Measurements from ENCODE around the gene DPF3. TPM values are rescaled to one million over a fixed set of nuclear protein-coding genes. Genes with fewer than 3 reads are reported as not detected.

Gene DPF3
- total and polyA plus RNA-seq, 2 donors from 2014 or later: 2.3 to 2.8 TPM

DNA sequence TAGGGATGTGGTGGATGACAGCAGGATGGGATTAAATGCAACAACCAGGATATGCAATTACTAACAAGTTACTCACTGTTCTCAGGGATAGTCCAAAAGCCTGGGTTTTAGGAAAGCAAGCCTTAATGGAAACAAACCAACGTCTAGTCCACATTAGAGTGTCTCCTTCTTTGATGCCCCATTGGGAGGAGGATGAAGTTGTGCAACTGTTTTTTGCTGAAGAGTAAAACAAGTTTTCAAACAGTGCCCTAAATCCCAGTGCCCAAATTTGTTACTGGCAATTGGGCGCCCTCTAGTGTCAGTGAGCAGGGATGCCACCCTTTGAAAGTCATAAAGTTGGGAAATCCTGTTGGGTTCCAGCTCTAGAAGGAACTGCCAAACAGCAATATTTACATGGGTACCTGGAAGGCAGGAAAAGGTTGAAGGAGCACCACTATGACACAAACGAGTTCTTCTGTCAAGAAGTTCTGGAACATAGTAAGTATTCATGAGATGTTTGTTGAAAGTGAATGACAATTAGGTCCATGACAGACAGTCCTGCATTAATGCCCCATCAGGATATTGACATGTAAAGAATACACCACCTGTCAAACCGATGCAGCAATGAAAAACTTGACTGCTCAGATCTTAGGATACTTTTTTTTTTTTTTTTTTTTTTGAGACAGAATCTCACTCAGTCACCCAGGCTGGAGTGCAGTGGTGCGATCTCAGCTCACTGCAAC is 11.1 kb upstream of the DPF3 start:
- Histone ChIP-seq H3K9me3 (ENCODE audit: control insufficient read depth in 2 of 3, insufficient read depth in 1 of 3, low read length in 3 of 3) (no peaks in the 10 kb centered on the region), H3K4me1 (ENCODE audit: control insufficient read depth in 2 of 3, insufficient read depth in 2 of 3, low read depth in 1 of 3, low read length in 3 of 3) (peaks cover 0 to 8% (median 0%) of the 10 kb centered on the region in 3 donors), H3K27me3 (ENCODE audit: control insufficient read depth, insufficient read depth, low read length) (no peaks in the 10 kb centered on the region), H3K36me3 (ENCODE audit: control insufficient read depth in 2 of 3, insufficient read depth in 3 of 3, low read length in 3 of 3) (no peaks in the 10 kb centered on the region), H3K27ac (ENCODE audit: low read depth in 2 of 2, low read length in 2 of 2) (no peak overlapping the region), H3K4me3 (ENCODE audit: low read length in 3 of 3) (no peak overlapping the region), H3K9ac (ENCODE audit: low read length in 3 of 3) (no peak overlapping the region)
- intact Hi-C loops (cut with DNase I): loop anchor here (5.0 kb wide), 1 partner anchor 388 kb away; no protein-coding TSS in a partner anchor
- peak in 4 of 5 donors; percentile 68 to 88 (median 74) for DNase-seq
- FAIRE-seq: no peak
- peak; percentile 94 for TF ChIP-seq CTCF (IDR thresholded peaks at IDR 0.05; ENCODE audit: borderline replicate concordance, extremely low read depth, insufficient read depth)

GRCh38 chr14:72904218-72904617 is 10.3 kb upstream of the DPF3 start:
- no peak overlapping the region for H3K9ac ChIP-seq (ENCODE audit: low read length in 3 of 3)
- H3K27me3 ChIP-seq (ENCODE audit: control insufficient read depth, insufficient read depth, low read length): no peaks in the 10 kb centered on the region
- no peak for FAIRE-seq
- peaks cover 0 to 8% (median 0%) of the 10 kb centered on the region in 3 donors for H3K4me1 ChIP-seq (ENCODE audit: control insufficient read depth in 2 of 3, insufficient read depth in 2 of 3, low read depth in 1 of 3, low read length in 3 of 3)
- H3K27ac ChIP-seq (ENCODE audit: low read depth in 2 of 2, low read length in 2 of 2): no peak overlapping the region
- intact Hi-C loops (cut with DNase I): loop anchor here (5.0 kb wide), 1 partner anchor 387 kb away; no protein-coding TSS in a partner anchor
- no peaks in the 10 kb centered on the region for H3K36me3 ChIP-seq (ENCODE audit: control insufficient read depth in 2 of 3, insufficient read depth in 3 of 3, low read length in 3 of 3)
- H3K9me3 ChIP-seq (ENCODE audit: control insufficient read depth in 2 of 3, insufficient read depth in 1 of 3, low read length in 3 of 3): no peaks in the 10 kb centered on the region
- DNase-seq: no peak
- no peak for TF ChIP-seq CTCF (IDR thresholded peaks at IDR 0.05; ENCODE audit: borderline replicate concordance, extremely low read depth, insufficient read depth)
- no peak overlapping the region for H3K4me3 ChIP-seq (ENCODE audit: low read length in 3 of 3)

DNA sequence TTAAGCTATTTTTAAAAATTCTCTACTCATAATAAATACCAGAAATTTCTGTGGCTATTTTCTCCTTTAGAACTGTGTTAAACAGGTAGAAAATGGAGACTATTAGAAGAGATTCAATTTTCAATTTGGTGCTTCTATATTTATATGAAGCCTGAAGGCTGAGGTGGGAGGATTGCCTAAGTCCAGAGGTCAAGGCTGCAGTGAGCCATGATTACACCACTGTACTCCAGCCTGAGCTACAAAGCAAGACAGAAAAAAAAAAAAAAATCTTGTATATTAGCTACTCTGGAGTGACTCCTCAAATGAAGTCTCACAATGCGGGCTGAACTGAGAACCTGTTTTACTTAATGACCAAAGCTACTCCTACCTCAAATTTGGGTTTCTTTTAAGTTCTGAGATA is 9.8 kb upstream of the DPF3 start:
- FAIRE-seq: no peak
- no peak overlapping the region for H3K27ac ChIP-seq (ENCODE audit: low read depth in 2 of 2, low read length in 2 of 2)
- intact Hi-C loops (cut with DNase I): loop anchor here (5.0 kb wide), 1 partner anchor 386 kb away; no protein-coding TSS in a partner anchor

More for the DNA sequence above, 9.8 kb upstream of the DPF3 start:
- no peak for DNase-seq
- Histone ChIP-seq H3K4me3 (ENCODE audit: low read length in 3 of 3) (no peak overlapping the region), H3K27me3 (ENCODE audit: control insufficient read depth, insufficient read depth, low read length) (no peaks in the 10 kb centered on the region), H3K9ac (ENCODE audit: low read length in 3 of 3) (no peak overlapping the region), H3K36me3 (ENCODE audit: control insufficient read depth in 2 of 3, insufficient read depth in 3 of 3, low read length in 3 of 3) (no peaks in the 10 kb centered on the region), H3K4me1 (ENCODE audit: control insufficient read depth in 2 of 3, insufficient read depth in 2 of 3, low read depth in 1 of 3, low read length in 3 of 3) (peaks cover 0 to 8% (median 0%) of the 10 kb centered on the region in 3 donors), H3K9me3 (ENCODE audit: control insufficient read depth in 2 of 3, insufficient read depth in 1 of 3, low read length in 3 of 3) (no peaks in the 10 kb centered on the region)
- TF ChIP-seq CTCF (IDR thresholded peaks at IDR 0.05; ENCODE audit: borderline replicate concordance, extremely low read depth, insufficient read depth): no peak
